ENCODE results near the gene RIOK1. TPM values are rescaled to one million over a fixed set of nuclear protein-coding genes. Genes with fewer than 3 reads are reported as not detected.

Gene RIOK1
- total and polyA plus RNA-seq, 2 of the 8 experiments (the other 6 are each of a cell fraction or from before 2014, with no cell fraction given), result 11.8 to 26.9 TPM

DNA sequence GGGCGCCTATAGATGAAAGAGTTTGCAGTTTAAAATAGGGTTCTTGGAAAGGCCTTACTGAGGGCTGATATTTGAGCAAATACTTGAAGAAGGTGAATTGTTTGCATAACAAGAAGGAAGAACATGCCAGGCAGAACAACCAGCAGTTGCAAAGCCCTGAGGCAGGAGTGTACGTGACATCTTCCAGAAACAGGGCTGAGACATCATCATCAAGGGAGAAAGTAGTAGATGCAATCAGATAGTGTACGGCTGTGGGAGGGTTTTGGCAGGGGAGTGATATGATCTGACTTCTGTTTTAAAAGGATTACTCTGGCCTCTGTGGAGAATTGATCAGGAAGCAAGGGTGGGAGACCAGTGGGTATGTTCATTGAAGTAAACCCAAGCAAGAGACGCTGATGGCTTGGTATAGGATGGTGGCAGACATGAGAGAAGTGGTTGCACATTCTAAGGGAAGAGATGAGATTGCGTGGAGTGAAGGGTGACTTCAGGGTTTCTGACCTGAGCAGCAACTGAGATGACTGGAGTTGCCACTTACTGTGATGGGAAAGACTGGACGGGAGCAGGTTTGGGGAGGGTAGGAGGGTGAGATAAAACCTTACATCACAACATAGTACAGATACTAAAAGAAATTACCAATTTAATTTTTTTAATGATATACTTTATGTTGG, 28.8 kb downstream of the RIOK1 start (continued):
- TF ChIP-seq, protein P1, sequence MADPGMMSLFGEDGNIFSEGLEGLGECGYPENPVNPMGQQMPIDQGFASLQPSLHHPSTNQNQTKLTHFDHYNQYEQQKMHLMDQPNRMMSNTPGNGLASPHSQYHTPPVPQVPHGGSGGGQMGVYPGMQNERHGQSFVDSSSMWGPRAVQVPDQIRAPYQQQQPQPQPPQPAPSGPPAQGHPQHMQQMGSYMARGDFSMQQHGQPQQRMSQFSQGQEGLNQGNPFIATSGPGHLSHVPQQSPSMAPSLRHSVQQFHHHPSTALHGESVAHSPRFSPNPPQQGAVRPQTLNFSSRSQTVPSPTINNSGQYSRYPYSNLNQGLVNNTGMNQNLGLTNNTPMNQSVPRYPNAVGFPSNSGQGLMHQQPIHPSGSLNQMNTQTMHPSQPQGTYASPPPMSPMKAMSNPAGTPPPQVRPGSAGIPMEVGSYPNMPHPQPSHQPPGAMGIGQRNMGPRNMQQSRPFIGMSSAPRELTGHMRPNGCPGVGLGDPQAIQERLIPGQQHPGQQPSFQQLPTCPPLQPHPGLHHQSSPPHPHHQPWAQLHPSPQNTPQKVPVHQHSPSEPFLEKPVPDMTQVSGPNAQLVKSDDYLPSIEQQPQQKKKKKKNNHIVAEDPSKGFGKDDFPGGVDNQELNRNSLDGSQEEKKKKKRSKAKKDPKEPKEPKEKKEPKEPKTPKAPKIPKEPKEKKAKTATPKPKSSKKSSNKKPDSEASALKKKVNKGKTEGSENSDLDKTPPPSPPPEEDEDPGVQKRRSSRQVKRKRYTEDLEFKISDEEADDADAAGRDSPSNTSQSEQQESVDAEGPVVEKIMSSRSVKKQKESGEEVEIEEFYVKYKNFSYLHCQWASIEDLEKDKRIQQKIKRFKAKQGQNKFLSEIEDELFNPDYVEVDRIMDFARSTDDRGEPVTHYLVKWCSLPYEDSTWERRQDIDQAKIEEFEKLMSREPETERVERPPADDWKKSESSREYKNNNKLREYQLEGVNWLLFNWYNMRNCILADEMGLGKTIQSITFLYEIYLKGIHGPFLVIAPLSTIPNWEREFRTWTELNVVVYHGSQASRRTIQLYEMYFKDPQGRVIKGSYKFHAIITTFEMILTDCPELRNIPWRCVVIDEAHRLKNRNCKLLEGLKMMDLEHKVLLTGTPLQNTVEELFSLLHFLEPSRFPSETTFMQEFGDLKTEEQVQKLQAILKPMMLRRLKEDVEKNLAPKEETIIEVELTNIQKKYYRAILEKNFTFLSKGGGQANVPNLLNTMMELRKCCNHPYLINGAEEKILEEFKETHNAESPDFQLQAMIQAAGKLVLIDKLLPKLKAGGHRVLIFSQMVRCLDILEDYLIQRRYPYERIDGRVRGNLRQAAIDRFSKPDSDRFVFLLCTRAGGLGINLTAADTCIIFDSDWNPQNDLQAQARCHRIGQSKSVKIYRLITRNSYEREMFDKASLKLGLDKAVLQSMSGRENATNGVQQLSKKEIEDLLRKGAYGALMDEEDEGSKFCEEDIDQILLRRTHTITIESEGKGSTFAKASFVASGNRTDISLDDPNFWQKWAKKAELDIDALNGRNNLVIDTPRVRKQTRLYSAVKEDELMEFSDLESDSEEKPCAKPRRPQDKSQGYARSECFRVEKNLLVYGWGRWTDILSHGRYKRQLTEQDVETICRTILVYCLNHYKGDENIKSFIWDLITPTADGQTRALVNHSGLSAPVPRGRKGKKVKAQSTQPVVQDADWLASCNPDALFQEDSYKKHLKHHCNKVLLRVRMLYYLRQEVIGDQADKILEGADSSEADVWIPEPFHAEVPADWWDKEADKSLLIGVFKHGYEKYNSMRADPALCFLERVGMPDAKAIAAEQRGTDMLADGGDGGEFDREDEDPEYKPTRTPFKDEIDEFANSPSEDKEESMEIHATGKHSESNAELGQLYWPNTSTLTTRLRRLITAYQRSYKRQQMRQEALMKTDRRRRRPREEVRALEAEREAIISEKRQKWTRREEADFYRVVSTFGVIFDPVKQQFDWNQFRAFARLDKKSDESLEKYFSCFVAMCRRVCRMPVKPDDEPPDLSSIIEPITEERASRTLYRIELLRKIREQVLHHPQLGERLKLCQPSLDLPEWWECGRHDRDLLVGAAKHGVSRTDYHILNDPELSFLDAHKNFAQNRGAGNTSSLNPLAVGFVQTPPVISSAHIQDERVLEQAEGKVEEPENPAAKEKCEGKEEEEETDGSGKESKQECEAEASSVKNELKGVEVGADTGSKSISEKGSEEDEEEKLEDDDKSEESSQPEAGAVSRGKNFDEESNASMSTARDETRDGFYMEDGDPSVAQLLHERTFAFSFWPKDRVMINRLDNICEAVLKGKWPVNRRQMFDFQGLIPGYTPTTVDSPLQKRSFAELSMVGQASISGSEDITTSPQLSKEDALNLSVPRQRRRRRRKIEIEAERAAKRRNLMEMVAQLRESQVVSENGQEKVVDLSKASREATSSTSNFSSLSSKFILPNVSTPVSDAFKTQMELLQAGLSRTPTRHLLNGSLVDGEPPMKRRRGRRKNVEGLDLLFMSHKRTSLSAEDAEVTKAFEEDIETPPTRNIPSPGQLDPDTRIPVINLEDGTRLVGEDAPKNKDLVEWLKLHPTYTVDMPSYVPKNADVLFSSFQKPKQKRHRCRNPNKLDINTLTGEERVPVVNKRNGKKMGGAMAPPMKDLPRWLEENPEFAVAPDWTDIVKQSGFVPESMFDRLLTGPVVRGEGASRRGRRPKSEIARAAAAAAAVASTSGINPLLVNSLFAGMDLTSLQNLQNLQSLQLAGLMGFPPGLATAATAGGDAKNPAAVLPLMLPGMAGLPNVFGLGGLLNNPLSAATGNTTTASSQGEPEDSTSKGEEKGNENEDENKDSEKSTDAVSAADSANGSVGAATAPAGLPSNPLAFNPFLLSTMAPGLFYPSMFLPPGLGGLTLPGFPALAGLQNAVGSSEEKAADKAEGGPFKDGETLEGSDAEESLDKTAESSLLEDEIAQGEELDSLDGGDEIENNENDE (IDR thresholded peaks at IDR 0.05; ENCODE audit: insufficient replicate concordance, low read length), result no peak
- TF ChIP-seq SP1 (IDR thresholded peaks at IDR 0.05; ENCODE audit: low read depth, low read length) (no peak), CHD1 (IDR thresholded peaks at IDR 0.05; ENCODE audit: low read depth, low read length) (no peak), KDM1A (IDR thresholded peaks at IDR 0.05; ENCODE audit: borderline replicate concordance, low read length) (no peak), CREB1 (IDR thresholded peaks at IDR 0.05) (no peak), SP2 (IDR thresholded peaks at IDR 0.05; ENCODE audit: low read length) (no peak), GABPA (IDR thresholded peaks at IDR 0.05; ENCODE audit: borderline replicate concordance, insufficient read depth, low read length) (no peak)
- TF ChIP-seq, protein P2, sequence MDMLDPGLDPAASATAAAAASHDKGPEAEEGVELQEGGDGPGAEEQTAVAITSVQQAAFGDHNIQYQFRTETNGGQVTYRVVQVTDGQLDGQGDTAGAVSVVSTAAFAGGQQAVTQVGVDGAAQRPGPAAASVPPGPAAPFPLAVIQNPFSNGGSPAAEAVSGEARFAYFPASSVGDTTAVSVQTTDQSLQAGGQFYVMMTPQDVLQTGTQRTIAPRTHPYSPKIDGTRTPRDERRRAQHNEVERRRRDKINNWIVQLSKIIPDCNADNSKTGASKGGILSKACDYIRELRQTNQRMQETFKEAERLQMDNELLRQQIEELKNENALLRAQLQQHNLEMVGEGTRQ (IDR thresholded peaks at IDR 0.05; ENCODE audit: low read length), result no peak

Measured in H1 (cell line).